Uterus (tissue), 4 donors: ENCODE results near the gene MED13L. TPM values are rescaled to one million over a fixed set of nuclear protein-coding genes. Genes with fewer than 3 reads are reported as not detected.

Source experiments
- DNase-seq, 2 donors: peaks; one replicate each; pipeline ENCODE4 v3.0.0-alpha.2; 2019 to 2020
- H3K27ac ChIP-seq, 2 donors: fragments of 200-600 bp; sonication (generic); 1 replicate in 1 of 2; 2 replicates in 1 of 2; pipeline ENCODE4 v1.5.1; 2016 to 2018
- H3K27me3 ChIP-seq, 2 donors: fragments of 200-600 bp; sonication (generic); one replicate each; pipeline ENCODE4 v1.5.1; 2018 to 2019; ENCODE audit warnings: control low read depth in 1 of 2
- H3K36me3 ChIP-seq, 2 donors: fragments of 200-600 bp; sonication (generic); one replicate each; pipeline ENCODE4 v1.5.1; 2019; ENCODE audit warnings: control low read depth in 1 of 2
- H3K4me1 ChIP-seq, 2 donors: fragments of 200-600 bp; sonication (generic); one replicate each; pipeline ENCODE4 v1.5.1; 2018 to 2019; ENCODE audit warnings: control low read depth in 1 of 2
- H3K4me3 ChIP-seq, 2 donors: fragments of 200-600 bp; sonication (generic); 1 replicate in 1 of 2; 2 replicates in 1 of 2; pipeline ENCODE4 v1.5.1; 2018 to 2019; ENCODE audit warnings: mild to moderate bottlenecking in 1 of 2
- H3K9me3 ChIP-seq, 2 donors: fragments of 200-600 bp; sonication (generic); one replicate each; pipeline ENCODE4 v1.5.1; 2019; ENCODE audit warnings: control low read depth in 1 of 2
- POLR2A ChIP-seq, 2 donors: fragments of 450-650 bp; IDR thresholded peaks; one replicate each; pipeline ENCODE4 v1.6.1; 2016; ENCODE audit warnings: antibody characterized with exemption in 2 of 2, mild to moderate bottlenecking in 1 of 2, moderate library complexity in 1 of 2
- intact Hi-C: fragments of 100-400 bp; cut with DNase I; formaldehyde crosslinking; loops from one replicate; pipeline ENCODE4 v1.15.1; 2023; ENCODE audit warnings: low total_unique reads
- total RNA-seq, 4 donors: library from RNA; depleted of rRNA in 3 of 4; stranded (reverse); fragments of >200 nt in 3 of 4; gene quantifications; one replicate each; pipeline versions ENCODE4 v1.1.0 to v1.2.4, GENCODE V29; 2014 to 2023
- TF ChIP-seq, protein P1 (sequence below), 4 experiments: fragments of 200-600 bp in 2 of 4; fragments of 450-650 bp in 2 of 4; sonication (generic) in 2 of 4; IDR thresholded peaks; one replicate each; pipeline ENCODE4 v1.5.1; 2016 to 2019; ENCODE audit warnings: antibody characterized with exemption in 4 of 4, mild to moderate bottlenecking in 2 of 4, moderate library complexity in 1 of 4
- donor health status: DM: yes; HTN: yes; CAD: no.

Gene MED13L
- total RNA-seq, 4 donors from 2014 or later = 189 to 314 (median 254) TPM

DNA sequence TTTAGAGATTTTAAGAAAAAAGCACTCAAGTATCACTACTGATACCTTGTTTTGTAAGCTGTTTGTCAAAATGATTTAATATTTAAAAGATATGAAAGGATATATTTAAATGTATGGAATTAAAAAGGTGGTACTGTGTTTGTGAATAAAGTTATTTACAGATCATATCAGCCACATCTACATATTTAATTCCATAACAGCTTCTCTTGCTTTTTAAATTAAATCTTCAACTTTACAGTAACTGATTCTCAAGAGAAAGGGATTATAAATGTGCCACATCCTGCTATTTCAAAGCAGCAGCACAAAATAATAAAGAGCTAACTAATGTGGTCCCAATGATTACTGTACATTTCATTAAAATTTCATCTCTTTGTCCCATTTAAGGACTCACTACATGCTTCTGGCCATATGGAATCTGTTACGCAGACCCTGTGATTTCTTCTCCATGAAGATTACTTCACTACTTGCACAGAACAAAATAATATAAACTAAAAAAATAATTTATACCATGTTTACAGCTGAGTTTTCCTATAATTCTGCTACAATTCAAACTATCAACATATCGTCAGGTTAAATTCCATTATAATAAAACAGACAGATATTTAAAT, 117.8 kb downstream of the MED13L start:
- DNase-seq = no peak
- Histone ChIP-seq H3K4me3 (no peak overlapping the region), H3K27me3 (no peaks in the 10 kb centered on the region), H3K36me3 (no peaks in the 10 kb centered on the region), H3K9me3 (no peaks in the 10 kb centered on the region), H3K27ac (no peak overlapping the region), H3K4me1 (no peaks in the 10 kb centered on the region)
- TF ChIP-seq POLR2A (IDR thresholded peaks at IDR 0.05) = no peak
- TF ChIP-seq, protein P1, sequence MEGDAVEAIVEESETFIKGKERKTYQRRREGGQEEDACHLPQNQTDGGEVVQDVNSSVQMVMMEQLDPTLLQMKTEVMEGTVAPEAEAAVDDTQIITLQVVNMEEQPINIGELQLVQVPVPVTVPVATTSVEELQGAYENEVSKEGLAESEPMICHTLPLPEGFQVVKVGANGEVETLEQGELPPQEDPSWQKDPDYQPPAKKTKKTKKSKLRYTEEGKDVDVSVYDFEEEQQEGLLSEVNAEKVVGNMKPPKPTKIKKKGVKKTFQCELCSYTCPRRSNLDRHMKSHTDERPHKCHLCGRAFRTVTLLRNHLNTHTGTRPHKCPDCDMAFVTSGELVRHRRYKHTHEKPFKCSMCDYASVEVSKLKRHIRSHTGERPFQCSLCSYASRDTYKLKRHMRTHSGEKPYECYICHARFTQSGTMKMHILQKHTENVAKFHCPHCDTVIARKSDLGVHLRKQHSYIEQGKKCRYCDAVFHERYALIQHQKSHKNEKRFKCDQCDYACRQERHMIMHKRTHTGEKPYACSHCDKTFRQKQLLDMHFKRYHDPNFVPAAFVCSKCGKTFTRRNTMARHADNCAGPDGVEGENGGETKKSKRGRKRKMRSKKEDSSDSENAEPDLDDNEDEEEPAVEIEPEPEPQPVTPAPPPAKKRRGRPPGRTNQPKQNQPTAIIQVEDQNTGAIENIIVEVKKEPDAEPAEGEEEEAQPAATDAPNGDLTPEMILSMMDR (IDR thresholded peaks at IDR 0.05) = no peak
- intact Hi-C loops = no loop called here

DNA sequence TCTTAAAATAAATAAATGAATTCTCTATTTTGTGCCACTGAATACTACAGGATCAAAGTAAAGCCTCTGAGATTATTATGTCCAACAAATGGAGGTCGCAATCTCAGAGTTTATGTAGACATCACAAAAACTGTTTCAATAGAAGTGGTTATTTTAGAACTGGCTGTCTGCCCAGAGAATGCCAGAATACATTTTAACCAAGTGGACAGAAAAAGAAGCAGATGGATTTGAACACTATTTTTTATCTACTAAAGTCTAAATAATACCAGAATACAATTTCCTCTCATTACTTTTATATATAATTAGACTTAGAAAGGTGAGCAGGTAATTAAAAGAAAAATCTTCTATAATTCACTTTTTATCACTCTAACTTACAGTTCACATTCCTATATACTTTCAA, 118.3 kb downstream of the MED13L start:
- Histone ChIP-seq H3K27me3 (no peaks in the 10 kb centered on the region), H3K4me3 (no peak overlapping the region), H3K4me1 (peaks cover 0 to 4% of the 10 kb centered on the region in 2 donors), H3K9me3 (no peaks in the 10 kb centered on the region), H3K36me3 (no peaks in the 10 kb centered on the region), H3K27ac (no peak overlapping the region)
- DNase-seq = no peak
- intact Hi-C loops = no loop called here
- TF ChIP-seq, protein P1 (IDR thresholded peaks at IDR 0.05) = no peak
- no peak for TF ChIP-seq POLR2A (IDR thresholded peaks at IDR 0.05)

GRCh38 chr12:116157845-116158267, 119.6 kb downstream of the MED13L start:
- intact Hi-C loops = no loop called here
- no peak for DNase-seq
- Histone ChIP-seq H3K4me3 (no peak overlapping the region), H3K27me3 (no peaks in the 10 kb centered on the region), H3K27ac (no peak overlapping the region), H3K36me3 (no peaks in the 10 kb centered on the region), H3K9me3 (no peaks in the 10 kb centered on the region), H3K4me1 (peaks cover 0 to 12% of the 10 kb centered on the region in 2 donors)
- TF ChIP-seq, protein P1 (IDR thresholded peaks at IDR 0.05) = no peak
- no peak for TF ChIP-seq POLR2A (IDR thresholded peaks at IDR 0.05)

GRCh38 chr12:116156614-116157013, 120.9 kb downstream of the MED13L start:
- no peak overlapping the region for H3K4me3 ChIP-seq
- intact Hi-C loops = no loop called here
- no peak for DNase-seq
- no peaks in the 10 kb centered on the region for H3K36me3 ChIP-seq
- H3K9me3 ChIP-seq = no peaks in the 10 kb centered on the region
- H3K27me3 ChIP-seq = no peaks in the 10 kb centered on the region
- H3K27ac ChIP-seq = no peak overlapping the region
- no peak for TF ChIP-seq POLR2A (IDR thresholded peaks at IDR 0.05)
- TF ChIP-seq, protein P1 (IDR thresholded peaks at IDR 0.05) = no peak
- H3K4me1 ChIP-seq = peaks cover 0 to 12% of the 10 kb centered on the region in 2 donors

DNA sequence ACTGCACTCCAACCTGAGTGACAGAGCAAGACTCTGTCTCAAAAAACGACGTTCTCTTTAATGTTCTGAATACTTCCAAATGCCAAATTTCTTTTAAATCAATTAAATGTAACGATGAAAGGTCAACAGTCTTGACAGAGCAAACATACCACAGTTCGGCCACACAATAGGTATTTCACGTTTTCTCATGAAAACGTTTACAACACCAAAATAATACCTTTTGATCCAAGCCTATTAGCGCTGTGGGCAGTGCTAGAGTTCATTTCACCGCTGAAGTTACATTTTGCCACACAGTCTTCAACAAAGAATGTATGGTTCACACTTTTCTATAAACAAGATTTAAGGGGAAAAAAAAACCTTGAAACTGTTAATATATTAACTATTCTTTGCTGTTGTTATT, 122.1 kb downstream of the MED13L start:
- Histone ChIP-seq H3K36me3 (no peaks in the 10 kb centered on the region), H3K9me3 (no peaks in the 10 kb centered on the region), H3K4me1 (peaks cover 0 to 12% of the 10 kb centered on the region in 2 donors), H3K4me3 (no peak overlapping the region), H3K27ac (no peak overlapping the region), H3K27me3 (no peaks in the 10 kb centered on the region)
- intact Hi-C loops = no loop called here
- TF ChIP-seq, protein P1 (IDR thresholded peaks at IDR 0.05) = no peak
- TF ChIP-seq POLR2A (IDR thresholded peaks at IDR 0.05) = no peak
- DNase-seq = no peak
